ENCODE measurements around the gene ITGA7. TPM values are rescaled to one million over a fixed set of nuclear protein-coding genes. Genes with fewer than 3 reads are reported as not detected.

ITGA7 gene
- total and polyA plus RNA-seq, 2 of the 8 experiments (the other 6 are each of a cell fraction or from before 2014, with no cell fraction given) = 57.6 to 86.1 TPM

DNA sequence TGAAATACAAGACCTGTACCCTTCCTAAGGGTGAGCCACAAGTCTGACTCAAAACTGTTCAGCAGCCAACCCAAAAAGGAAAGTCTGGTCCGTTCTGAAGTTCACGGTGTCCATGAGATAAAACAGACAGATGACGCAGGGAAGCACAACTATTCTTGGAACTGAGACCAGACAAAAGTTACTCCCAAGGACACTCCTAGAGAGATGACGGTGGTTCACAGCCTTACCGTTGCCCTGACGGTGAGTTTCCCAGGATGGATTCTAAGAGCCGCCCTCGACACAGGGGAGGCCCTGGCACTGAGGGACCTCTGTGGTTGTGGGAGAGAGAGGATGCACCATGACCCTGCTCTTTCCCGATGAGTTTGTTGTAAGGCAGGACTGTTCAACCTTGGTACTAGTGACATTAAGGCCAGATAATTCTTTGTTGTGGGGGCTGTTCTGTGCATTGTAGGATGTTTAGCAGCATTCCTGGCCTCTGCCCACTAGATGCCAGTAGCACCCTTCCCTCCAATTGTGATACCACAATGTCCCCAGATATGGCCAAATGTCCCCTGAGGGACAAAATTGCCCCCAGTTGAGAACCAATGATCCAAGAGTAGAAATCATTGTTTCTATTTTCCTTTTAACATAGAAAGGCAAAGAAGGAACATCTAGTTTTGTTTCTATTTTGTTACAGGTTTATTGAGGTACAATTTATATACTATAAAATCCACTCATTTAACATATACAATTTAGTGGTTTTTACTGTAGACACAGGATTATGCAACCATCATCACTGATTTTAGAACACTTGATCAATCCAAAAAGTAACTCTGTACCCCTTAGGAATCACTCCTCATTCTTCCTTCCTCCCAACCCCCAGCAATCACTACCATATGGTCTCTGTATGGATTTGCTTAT lies 48.0 kb downstream of the ITGA7 start:
- no peak overlapping the region for H2AK5ac ChIP-seq (ENCODE audit: low read depth, low read length)
- H3K56ac ChIP-seq (replicated peaks; ENCODE audit: insufficient read length, low read depth, low read length) = no peak overlapping the region
- H3K9me3 ChIP-seq (ENCODE audit: insufficient read depth in 2 of 2, low read depth in 1 of 2, low read length in 1 of 2) = no peaks in the 10 kb centered on the region
- ChIA-PET CTCF (ENCODE audit: partially characterized antibody) (interaction anchor here (1.0 to 5.6 kb wide), 10 partner anchors 13 to 471 kb away, joined by 3 to 69 read pairs (median 5); partner anchors contain the start of gene RDH5), POLR2A (ENCODE audit: partially characterized antibody) (interaction anchor here (1.2 kb wide), 1 partner anchor 78 kb away, joined by 3 read pairs; no protein-coding TSS in a partner anchor)
- no peaks in the 10 kb centered on the region for H3K79me1 ChIP-seq (ENCODE audit: low read depth, low read length)
- no peak overlapping the region for H3K23ac ChIP-seq (ENCODE audit: insufficient read length)
- H2BK12ac ChIP-seq (ENCODE audit: low read depth, low read length) = no peak overlapping the region
- peak overlapping the region; percentile 22; the same call in 1 of the 2 replicates for H2AFZ ChIP-seq (ENCODE audit: low read length)
- H2BK5ac ChIP-seq (ENCODE audit: low read depth, low read length) = no peak overlapping the region
- H4K91ac ChIP-seq (replicated peaks; ENCODE audit: insufficient read length, low read length) = no peak overlapping the region
- no peak overlapping the region for H4K5ac ChIP-seq (ENCODE audit: insufficient read length, low read depth, low read length)
- no peak overlapping the region for H3K27ac ChIP-seq (ENCODE audit: low read depth, low read length)
- FAIRE-seq (no peak), DNase-seq (ENCODE audit: low read depth in 1 of 2, low spot score in 2 of 2) (no peak)
- no peaks in the 10 kb centered on the region for H3K4me1 ChIP-seq (replicated peaks in 1 of 4; ENCODE audit: control insufficient read depth in 3 of 4, insufficient read depth in 4 of 4, low read length in 3 of 4)
- H3K36me3 ChIP-seq (ENCODE audit: control insufficient read depth in 2 of 4, insufficient read depth in 4 of 4, low read length in 3 of 4) = no peaks in the 10 kb centered on the region
- H2BK20ac ChIP-seq (ENCODE audit: low read length) = no peak overlapping the region
- no peaks in the 10 kb centered on the region for H3K79me2 ChIP-seq (ENCODE audit: control insufficient read depth in 1 of 2, insufficient read depth in 2 of 2, low read length in 2 of 2)
- H3K23me2 ChIP-seq (ENCODE audit: low read depth, low read length) = no peaks in the 10 kb centered on the region
- H3K4ac ChIP-seq (replicated peaks; ENCODE audit: insufficient read length, low read depth, low read length) = no peak overlapping the region
- 90% methylated on average over 9 of the region's 9 CpGs; no CpG with 5 or more reads in 1 of the 2 experiments for whole genome bisulfite sequencing, 2 experiments (ENCODE audit: extremely low coverage in 1 of 2, insufficient coverage in 1 of 2, insufficient read length in 1 of 2, insufficient replicate concordance in 2 of 2, low coverage in 1 of 2, low lambda C conversion rate in 2 of 2, missing lambda C conversion rate in 1 of 2)
- no peak overlapping the region for H2BK15ac ChIP-seq (ENCODE audit: low read length)
- no peak overlapping the region for H3K9ac ChIP-seq (replicated peaks in 1 of 4; ENCODE audit: extremely low read depth in 1 of 4, low read depth in 3 of 4, low read length in 3 of 4)
- H4K20me1 ChIP-seq (replicated peaks in 1 of 2; ENCODE audit: control insufficient read depth in 1 of 2, insufficient read depth in 2 of 2, low read length in 2 of 2) = no peaks in the 10 kb centered on the region
- H4K8ac ChIP-seq (ENCODE audit: extremely low read depth, insufficient read depth, low read length) = no peak overlapping the region
- H3K14ac ChIP-seq (ENCODE audit: insufficient read length) = no peak overlapping the region
- H3K27me3 ChIP-seq (replicated peaks in 1 of 4; ENCODE audit: control insufficient read depth in 3 of 4, extremely low read depth in 1 of 4, insufficient read depth in 3 of 4, low read length in 3 of 4) = no peaks in the 10 kb centered on the region; a peak in 2 of 7 replicates
- H3K18ac ChIP-seq (ENCODE audit: extremely low read depth, low read length) = no peak overlapping the region
- H3K4me2 ChIP-seq (ENCODE audit: insufficient read depth in 1 of 2, low read depth in 2 of 2, low read length in 2 of 2) = no peak overlapping the region
- H2BK120ac ChIP-seq (replicated peaks; ENCODE audit: low read depth, low read length) = no peak overlapping the region
- H3K4me3 ChIP-seq (ENCODE audit: extremely low read depth in 1 of 4, insufficient read depth in 2 of 4, low read depth in 3 of 4, low read length in 4 of 4) = no peak overlapping the region
- TF ChIP-seq, protein P1, sequence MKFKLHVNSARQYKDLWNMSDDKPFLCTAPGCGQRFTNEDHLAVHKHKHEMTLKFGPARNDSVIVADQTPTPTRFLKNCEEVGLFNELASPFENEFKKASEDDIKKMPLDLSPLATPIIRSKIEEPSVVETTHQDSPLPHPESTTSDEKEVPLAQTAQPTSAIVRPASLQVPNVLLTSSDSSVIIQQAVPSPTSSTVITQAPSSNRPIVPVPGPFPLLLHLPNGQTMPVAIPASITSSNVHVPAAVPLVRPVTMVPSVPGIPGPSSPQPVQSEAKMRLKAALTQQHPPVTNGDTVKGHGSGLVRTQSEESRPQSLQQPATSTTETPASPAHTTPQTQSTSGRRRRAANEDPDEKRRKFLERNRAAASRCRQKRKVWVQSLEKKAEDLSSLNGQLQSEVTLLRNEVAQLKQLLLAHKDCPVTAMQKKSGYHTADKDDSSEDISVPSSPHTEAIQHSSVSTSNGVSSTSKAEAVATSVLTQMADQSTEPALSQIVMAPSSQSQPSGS (IDR thresholded peaks at IDR 0.05; ENCODE audit: low read length) = no peak
- TF ChIP-seq KDM1A (IDR thresholded peaks at IDR 0.05; ENCODE audit: borderline replicate concordance, low read length) = no peak
- TF ChIP-seq FOSL1 (IDR thresholded peaks at IDR 0.05; ENCODE audit: insufficient read depth, low read depth, low read length) = no peak
- no peak for TF ChIP-seq EP300 (IDR thresholded peaks at IDR 0.05; ENCODE audit: borderline replicate concordance in 1 of 2, low read depth in 2 of 2, low read length in 2 of 2)
- TF ChIP-seq TEAD4 (IDR thresholded peaks at IDR 0.05; ENCODE audit: low read depth, low read length) = peak; percentile 61; the same call in 1 of the 2 replicates
- TF ChIP-seq RXRA (IDR thresholded peaks at IDR 0.05; ENCODE audit: insufficient read depth, low read depth, low read length) = no peak
- no peak for TF ChIP-seq BRCA1 (IDR thresholded peaks at IDR 0.05; ENCODE audit: low read depth, low read length)
